HEK293 (cell line): ENCODE measurements around the gene SP8.

ENCODE experiments used
- BCL11B ChIP-seq: fragments of 450-650 bp; formaldehyde crosslinking; IDR thresholded peaks from 2 replicates; pipeline ENCODE4 v1.5.1; 2016; ENCODE audit warnings: low read depth, missing biosample characterization, missing genetic modification characterization
- GLIS2 ChIP-seq: fragments of 450-650 bp; formaldehyde crosslinking; IDR thresholded peaks from 2 replicates; pipeline ENCODE4 v1.5.1; 2016; ENCODE audit warnings: missing biosample characterization, missing genetic modification characterization
- KLF7 ChIP-seq: fragments of 450-650 bp; formaldehyde crosslinking; IDR thresholded peaks from 2 replicates; pipeline ENCODE4 v1.5.1; 2016; ENCODE audit warnings: missing biosample characterization, missing genetic modification characterization, borderline replicate concordance
- RBAK ChIP-seq: fragments of 450-650 bp; formaldehyde crosslinking; IDR thresholded peaks from 2 replicates; pipeline ENCODE4 v1.5.1; 2016; ENCODE audit warnings: missing biosample characterization, missing genetic modification characterization
- REPIN1 ChIP-seq: fragments of 450-650 bp; formaldehyde crosslinking; IDR thresholded peaks from 2 replicates; pipeline ENCODE4 v1.5.1; 2017; ENCODE audit warnings: missing biosample characterization, missing genetic modification characterization, low read depth
- SALL2 ChIP-seq: fragments of 450-650 bp; formaldehyde crosslinking; IDR thresholded peaks from 2 replicates; pipeline ENCODE4 v1.5.0; 2017; ENCODE audit warnings: missing biosample characterization, mild to moderate bottlenecking, missing genetic modification characterization, borderline replicate concordance
- SP7 ChIP-seq: fragments of 450-650 bp; formaldehyde crosslinking; IDR thresholded peaks from 2 replicates; pipeline ENCODE4 v1.5.1; 2016; ENCODE audit warnings: missing biosample characterization, missing genetic modification characterization
- ZBTB21 ChIP-seq: fragments of 450-650 bp; formaldehyde crosslinking; IDR thresholded peaks from 2 replicates; pipeline ENCODE4 v1.5.1; 2017; ENCODE audit warnings: missing biosample characterization, missing genetic modification characterization
- ZEB2 ChIP-seq: fragments of 450-650 bp; formaldehyde crosslinking; IDR thresholded peaks from 2 replicates; pipeline ENCODE4 v1.5.1; 2016; ENCODE audit warnings: missing biosample characterization, missing genetic modification characterization
- ZFP69B ChIP-seq: fragments of 450-650 bp; formaldehyde crosslinking; IDR thresholded peaks from 2 replicates; pipeline ENCODE4 v1.5.1; 2016; ENCODE audit warnings: missing biosample characterization, missing genetic modification characterization
- ZNF311 ChIP-seq: fragments of 450-650 bp; formaldehyde crosslinking; IDR thresholded peaks from 2 replicates; pipeline ENCODE4 v1.5.1; 2017; ENCODE audit warnings: missing biosample characterization, missing genetic modification characterization, borderline replicate concordance
- ZNF514 ChIP-seq: fragments of 450-650 bp; formaldehyde crosslinking; IDR thresholded peaks from 2 replicates; pipeline ENCODE4 v1.5.1; 2016; ENCODE audit warnings: missing biosample characterization, missing genetic modification characterization
- ZNF629 ChIP-seq: fragments of 450-650 bp; formaldehyde crosslinking; IDR thresholded peaks from 2 replicates; pipeline ENCODE4 v1.5.1; 2017; ENCODE audit warnings: missing biosample characterization, missing genetic modification characterization
- ZNF670 ChIP-seq: fragments of 450-650 bp; formaldehyde crosslinking; IDR thresholded peaks from 2 replicates; pipeline ENCODE4 v1.5.1; 2016; ENCODE audit warnings: missing biosample characterization, missing genetic modification characterization, low read depth
- TF ChIP-seq, protein P1 (sequence below): fragments of 450-650 bp; formaldehyde crosslinking; optimal IDR thresholded peaks from 2 replicates; pipeline ENCODE3; 2016; ENCODE audit warnings: missing biosample characterization, mild to moderate bottlenecking, missing genetic modification characterization
- TF ChIP-seq, protein P2 (sequence below): fragments of 450-650 bp; formaldehyde crosslinking; IDR thresholded peaks from 2 replicates; pipeline ENCODE4 v1.5.1; 2017; ENCODE audit warnings: missing biosample characterization, missing genetic modification characterization
- TF ChIP-seq, protein P3 (sequence below): fragments of 450-650 bp; formaldehyde crosslinking; IDR thresholded peaks from 2 replicates; pipeline ENCODE4 v1.5.1; 2016; ENCODE audit warnings: missing biosample characterization, missing genetic modification characterization
- TF ChIP-seq, protein P4 (sequence below): fragments of 450-650 bp; formaldehyde crosslinking; IDR thresholded peaks from 2 replicates; pipeline ENCODE4 v1.5.1; 2016; ENCODE audit warnings: missing biosample characterization, missing genetic modification characterization
- TF ChIP-seq, protein P5 (sequence below): fragments of 450-650 bp; formaldehyde crosslinking; conservative IDR thresholded peaks from 2 replicates; pipeline ENCODE4 v1.5.1; 2016; ENCODE audit warnings: low read depth, missing biosample characterization, missing genetic modification characterization
- TF ChIP-seq, protein P6 (sequence below): fragments of 450-650 bp; formaldehyde crosslinking; IDR thresholded peaks from 2 replicates; pipeline ENCODE4 v1.5.1; 2016; ENCODE audit warnings: missing biosample characterization, missing genetic modification characterization, borderline replicate concordance
- TF ChIP-seq, protein P7 (sequence below): fragments of 450-650 bp; formaldehyde crosslinking; IDR thresholded peaks from 2 replicates; pipeline ENCODE4 v1.5.1; 2016; ENCODE audit warnings: missing biosample characterization, missing genetic modification characterization
- TF ChIP-seq, protein P8 (sequence below): fragments of 450-650 bp; formaldehyde crosslinking; IDR thresholded peaks from 2 replicates; pipeline ENCODE4 v1.5.1; 2017; ENCODE audit warnings: missing biosample characterization, missing genetic modification characterization

The SP8 gene

DNA sequence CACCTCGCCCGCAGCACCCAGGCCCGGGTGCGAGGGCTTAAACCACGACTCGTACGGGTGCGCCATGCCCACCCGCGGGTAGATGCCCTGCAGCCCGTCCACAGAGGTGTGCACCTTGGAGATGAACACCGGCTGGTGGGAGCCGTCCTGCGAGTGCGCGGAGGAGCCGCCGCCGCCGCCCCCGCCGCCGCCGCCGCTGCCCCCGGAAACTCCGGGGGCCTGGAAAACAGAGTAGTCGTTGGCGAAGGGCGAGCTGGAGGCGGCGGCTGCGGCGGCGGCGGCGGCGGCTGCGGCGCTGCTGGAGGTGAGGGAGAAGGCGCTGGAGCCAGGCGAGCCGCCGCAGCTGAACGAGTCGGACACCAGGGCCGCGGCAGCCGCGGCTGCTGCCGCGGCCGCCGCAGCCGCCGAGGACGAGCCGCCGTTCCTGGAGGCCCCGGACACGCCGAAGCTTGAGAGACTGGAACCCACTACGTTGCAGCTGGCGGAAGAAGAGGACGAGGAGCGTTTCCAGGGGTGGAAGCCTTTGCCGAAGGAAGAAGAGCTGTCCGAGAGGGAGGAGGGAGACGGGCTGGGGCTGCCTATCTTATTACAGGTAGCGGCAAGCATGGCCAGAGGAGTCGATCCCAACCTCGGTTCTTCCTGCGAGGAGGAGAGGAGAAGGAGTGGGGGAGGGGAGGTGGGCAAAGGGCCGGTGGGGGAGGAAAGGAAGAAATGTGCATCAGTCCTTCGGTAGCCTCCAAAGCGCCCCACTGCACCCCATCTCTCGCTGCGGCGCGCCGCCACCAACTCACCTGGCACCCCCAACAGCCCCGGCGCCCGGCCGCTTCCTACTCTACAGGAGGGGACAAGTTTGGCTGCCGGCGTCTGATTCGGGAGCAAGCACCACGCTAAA is 1.3 kb downstream of the SP8 start (continued):
- TF ChIP-seq, protein P1, sequence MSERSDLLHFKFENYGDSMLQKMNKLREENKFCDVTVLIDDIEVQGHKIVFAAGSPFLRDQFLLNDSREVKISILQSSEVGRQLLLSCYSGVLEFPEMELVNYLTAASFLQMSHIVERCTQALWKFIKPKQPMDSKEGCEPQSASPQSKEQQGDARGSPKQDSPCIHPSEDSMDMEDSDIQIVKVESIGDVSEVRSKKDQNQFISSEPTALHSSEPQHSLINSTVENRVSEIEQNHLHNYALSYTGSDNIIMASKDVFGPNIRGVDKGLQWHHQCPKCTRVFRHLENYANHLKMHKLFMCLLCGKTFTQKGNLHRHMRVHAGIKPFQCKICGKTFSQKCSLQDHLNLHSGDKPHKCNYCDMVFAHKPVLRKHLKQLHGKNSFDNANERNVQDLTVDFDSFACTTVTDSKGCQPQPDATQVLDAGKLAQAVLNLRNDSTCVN (tag by site-specific recombination) = peak; percentile 65
- TF ChIP-seq, protein P2, sequence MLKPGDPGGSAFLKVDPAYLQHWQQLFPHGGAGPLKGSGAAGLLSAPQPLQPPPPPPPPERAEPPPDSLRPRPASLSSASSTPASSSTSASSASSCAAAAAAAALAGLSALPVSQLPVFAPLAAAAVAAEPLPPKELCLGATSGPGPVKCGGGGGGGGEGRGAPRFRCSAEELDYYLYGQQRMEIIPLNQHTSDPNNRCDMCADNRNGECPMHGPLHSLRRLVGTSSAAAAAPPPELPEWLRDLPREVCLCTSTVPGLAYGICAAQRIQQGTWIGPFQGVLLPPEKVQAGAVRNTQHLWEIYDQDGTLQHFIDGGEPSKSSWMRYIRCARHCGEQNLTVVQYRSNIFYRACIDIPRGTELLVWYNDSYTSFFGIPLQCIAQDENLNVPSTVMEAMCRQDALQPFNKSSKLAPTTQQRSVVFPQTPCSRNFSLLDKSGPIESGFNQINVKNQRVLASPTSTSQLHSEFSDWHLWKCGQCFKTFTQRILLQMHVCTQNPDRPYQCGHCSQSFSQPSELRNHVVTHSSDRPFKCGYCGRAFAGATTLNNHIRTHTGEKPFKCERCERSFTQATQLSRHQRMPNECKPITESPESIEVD = no peak
- TF ChIP-seq, protein P3, sequence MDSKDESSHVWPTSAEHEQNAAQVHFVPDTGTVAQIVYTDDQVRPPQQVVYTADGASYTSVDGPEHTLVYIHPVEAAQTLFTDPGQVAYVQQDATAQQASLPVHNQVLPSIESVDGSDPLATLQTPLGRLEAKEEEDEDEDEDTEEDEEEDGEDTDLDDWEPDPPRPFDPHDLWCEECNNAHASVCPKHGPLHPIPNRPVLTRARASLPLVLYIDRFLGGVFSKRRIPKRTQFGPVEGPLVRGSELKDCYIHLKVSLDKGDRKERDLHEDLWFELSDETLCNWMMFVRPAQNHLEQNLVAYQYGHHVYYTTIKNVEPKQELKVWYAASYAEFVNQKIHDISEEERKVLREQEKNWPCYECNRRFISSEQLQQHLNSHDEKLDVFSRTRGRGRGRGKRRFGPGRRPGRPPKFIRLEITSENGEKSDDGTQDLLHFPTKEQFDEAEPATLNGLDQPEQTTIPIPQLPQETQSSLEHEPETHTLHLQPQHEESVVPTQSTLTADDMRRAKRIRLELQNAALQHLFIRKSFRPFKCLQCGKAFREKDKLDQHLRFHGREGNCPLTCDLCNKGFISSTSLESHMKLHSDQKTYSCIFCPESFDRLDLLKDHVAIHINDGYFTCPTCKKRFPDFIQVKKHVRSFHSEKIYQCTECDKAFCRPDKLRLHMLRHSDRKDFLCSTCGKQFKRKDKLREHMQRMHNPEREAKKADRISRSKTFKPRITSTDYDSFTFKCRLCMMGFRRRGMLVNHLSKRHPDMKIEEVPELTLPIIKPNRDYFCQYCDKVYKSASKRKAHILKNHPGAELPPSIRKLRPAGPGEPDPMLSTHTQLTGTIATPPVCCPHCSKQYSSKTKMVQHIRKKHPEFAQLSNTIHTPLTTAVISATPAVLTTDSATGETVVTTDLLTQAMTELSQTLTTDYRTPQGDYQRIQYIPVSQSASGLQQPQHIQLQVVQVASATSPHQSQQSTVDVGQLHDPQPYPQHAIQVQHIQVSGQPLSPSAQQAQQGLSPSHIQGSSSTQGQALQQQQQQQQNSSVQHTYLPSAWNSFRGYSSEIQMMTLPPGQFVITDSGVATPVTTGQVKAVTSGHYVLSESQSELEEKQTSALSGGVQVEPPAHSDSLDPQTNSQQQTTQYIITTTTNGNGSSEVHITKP (tag by site-specific recombination) = no peak
- TF ChIP-seq ZEB2 (tag by site-specific recombination) (peak; percentile 13; the same call in 1 of the 2 replicates), REPIN1 (tag by site-specific recombination) (no peak), SALL2 (tag by site-specific recombination) (no peak), ZFP69B (no peak), ZBTB21 (tag by site-specific recombination) (no peak), ZNF311 (tag by site-specific recombination) (no peak), ZNF629 (tag by site-specific recombination) (no peak), RBAK (tag by site-specific recombination) (no peak), KLF7 (no peak), ZNF670 (tag by site-specific recombination) (no peak), ZNF514 (tag by site-specific recombination) (no peak), GLIS2 (0 out of 2 replicates have a peak, but pooled peaks have one; percentile 22), SP7 (tag by site-specific recombination) (no peak), BCL11B (no peak)
- TF ChIP-seq, protein P4, sequence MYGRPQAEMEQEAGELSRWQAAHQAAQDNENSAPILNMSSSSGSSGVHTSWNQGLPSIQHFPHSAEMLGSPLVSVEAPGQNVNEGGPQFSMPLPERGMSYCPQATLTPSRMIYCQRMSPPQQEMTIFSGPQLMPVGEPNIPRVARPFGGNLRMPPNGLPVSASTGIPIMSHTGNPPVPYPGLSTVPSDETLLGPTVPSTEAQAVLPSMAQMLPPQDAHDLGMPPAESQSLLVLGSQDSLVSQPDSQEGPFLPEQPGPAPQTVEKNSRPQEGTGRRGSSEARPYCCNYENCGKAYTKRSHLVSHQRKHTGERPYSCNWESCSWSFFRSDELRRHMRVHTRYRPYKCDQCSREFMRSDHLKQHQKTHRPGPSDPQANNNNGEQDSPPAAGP (tag by site-specific recombination) = no peak
- TF ChIP-seq, protein P5, sequence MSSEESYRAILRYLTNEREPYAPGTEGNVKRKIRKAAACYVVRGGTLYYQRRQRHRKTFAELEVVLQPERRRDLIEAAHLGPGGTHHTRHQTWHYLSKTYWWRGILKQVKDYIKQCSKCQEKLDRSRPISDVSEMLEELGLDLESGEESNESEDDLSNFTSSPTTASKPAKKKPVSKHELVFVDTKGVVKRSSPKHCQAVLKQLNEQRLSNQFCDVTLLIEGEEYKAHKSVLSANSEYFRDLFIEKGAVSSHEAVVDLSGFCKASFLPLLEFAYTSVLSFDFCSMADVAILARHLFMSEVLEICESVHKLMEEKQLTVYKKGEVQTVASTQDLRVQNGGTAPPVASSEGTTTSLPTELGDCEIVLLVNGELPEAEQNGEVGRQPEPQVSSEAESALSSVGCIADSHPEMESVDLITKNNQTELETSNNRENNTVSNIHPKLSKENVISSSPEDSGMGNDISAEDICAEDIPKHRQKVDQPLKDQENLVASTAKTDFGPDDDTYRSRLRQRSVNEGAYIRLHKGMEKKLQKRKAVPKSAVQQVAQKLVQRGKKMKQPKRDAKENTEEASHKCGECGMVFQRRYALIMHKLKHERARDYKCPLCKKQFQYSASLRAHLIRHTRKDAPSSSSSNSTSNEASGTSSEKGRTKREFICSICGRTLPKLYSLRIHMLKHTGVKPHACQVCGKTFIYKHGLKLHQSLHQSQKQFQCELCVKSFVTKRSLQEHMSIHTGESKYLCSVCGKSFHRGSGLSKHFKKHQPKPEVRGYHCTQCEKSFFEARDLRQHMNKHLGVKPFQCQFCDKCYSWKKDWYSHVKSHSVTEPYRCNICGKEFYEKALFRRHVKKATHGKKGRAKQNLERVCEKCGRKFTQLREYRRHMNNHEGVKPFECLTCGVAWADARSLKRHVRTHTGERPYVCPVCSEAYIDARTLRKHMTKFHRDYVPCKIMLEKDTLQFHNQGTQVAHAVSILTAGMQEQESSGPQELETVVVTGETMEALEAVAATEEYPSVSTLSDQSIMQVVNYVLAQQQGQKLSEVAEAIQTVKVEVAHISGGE (tag by site-specific recombination) = peak; percentile 7; the same call in 1 of the 2 replicates
- TF ChIP-seq, protein P6, sequence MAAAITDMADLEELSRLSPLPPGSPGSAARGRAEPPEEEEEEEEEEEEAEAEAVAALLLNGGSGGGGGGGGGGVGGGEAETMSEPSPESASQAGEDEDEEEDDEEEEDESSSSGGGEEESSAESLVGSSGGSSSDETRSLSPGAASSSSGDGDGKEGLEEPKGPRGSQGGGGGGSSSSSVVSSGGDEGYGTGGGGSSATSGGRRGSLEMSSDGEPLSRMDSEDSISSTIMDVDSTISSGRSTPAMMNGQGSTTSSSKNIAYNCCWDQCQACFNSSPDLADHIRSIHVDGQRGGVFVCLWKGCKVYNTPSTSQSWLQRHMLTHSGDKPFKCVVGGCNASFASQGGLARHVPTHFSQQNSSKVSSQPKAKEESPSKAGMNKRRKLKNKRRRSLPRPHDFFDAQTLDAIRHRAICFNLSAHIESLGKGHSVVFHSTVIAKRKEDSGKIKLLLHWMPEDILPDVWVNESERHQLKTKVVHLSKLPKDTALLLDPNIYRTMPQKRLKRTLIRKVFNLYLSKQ (tag by site-specific recombination) = no peak
- TF ChIP-seq, protein P7, sequence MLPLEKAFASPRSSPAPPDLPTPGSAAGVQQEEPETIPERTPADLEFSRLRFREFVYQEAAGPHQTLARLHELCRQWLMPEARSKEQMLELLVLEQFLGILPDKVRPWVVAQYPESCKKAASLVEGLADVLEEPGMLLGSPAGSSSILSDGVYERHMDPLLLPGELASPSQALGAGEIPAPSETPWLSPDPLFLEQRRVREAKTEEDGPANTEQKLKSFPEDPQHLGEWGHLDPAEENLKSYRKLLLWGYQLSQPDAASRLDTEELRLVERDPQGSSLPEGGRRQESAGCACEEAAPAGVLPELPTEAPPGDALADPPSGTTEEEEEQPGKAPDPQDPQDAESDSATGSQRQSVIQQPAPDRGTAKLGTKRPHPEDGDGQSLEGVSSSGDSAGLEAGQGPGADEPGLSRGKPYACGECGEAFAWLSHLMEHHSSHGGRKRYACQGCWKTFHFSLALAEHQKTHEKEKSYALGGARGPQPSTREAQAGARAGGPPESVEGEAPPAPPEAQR (tag by site-specific recombination) = no peak
- TF ChIP-seq, protein P8, sequence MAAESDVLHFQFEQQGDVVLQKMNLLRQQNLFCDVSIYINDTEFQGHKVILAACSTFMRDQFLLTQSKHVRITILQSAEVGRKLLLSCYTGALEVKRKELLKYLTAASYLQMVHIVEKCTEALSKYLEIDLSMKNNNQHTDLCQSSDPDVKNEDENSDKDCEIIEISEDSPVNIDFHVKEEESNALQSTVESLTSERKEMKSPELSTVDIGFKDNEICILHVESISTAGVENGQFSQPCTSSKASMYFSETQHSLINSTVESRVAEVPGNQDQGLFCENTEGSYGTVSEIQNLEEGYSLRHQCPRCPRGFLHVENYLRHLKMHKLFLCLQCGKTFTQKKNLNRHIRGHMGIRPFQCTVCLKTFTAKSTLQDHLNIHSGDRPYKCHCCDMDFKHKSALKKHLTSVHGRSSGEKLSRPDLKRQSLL = peak; percentile 31; the same call in 1 of the 2 replicates
